Measurements from ENCODE around the gene OR2V1.
"Not testable (repeated sequence)": the region's sequence is repeated elsewhere in the genome, so short reads cannot be mapped to it uniquely, and the experiment has no call there.

Gene OR2V1

GRCh38 chr5:181105391-181106025 is 25.5 kb downstream of the OR2V1 start:
- H3K4me3 ChIP-seq (ENCODE audit: low read depth, low read length) = no peak overlapping the region

GRCh38 chr5:181104606-181105390 is 26.2 kb downstream of the OR2V1 start:
- not testable (repeated sequence) for H3K4me3 ChIP-seq (ENCODE audit: low read depth, low read length)

GRCh38 chr5:181104259-181104568 is 26.8 kb downstream of the OR2V1 start:
- not testable (repeated sequence) for H3K4me3 ChIP-seq (ENCODE audit: low read depth, low read length)

- H3K4me3 ChIP-seq (ENCODE audit: low read depth, low read length) = not testable (repeated sequence)
These were observed 28.9 kb downstream of the OR2V1 start for GRCh38 chr5:181101930-181102674.

GRCh38 chr5:181101030-181101641 is 29.8 kb downstream of the OR2V1 start:
- peak overlapping the region; percentile 13 for H3K4me3 ChIP-seq (ENCODE audit: low read depth, low read length)

- peak overlapping the region; percentile 30 for H3K4me3 ChIP-seq (ENCODE audit: low read depth, low read length)
These were observed 30.7 kb downstream of the OR2V1 start for GRCh38 chr5:181100121-181100875.

- H3K4me3 ChIP-seq (ENCODE audit: low read depth, low read length) = no peak overlapping the region
These were observed 31.3 kb downstream of the OR2V1 start for GRCh38 chr5:181099602-181100086.

- no peak overlapping the region for H3K4me3 ChIP-seq (ENCODE audit: low read depth, low read length)
These were observed 32.0 kb downstream of the OR2V1 start for GRCh38 chr5:181098762-181099601.

GRCh38 chr5:181097759-181098491 is 33.0 kb downstream of the OR2V1 start:
- not testable (repeated sequence) for H3K4me3 ChIP-seq (ENCODE audit: low read depth, low read length)

GRCh38 chr5:181097383-181097753 is 33.6 kb downstream of the OR2V1 start:
- not testable (repeated sequence) for H3K4me3 ChIP-seq (ENCODE audit: low read depth, low read length)

GRCh38 chr5:181096721-181097382 is 34.1 kb downstream of the OR2V1 start:
- H3K4me3 ChIP-seq (ENCODE audit: low read depth, low read length) = not testable (repeated sequence)

GRCh38 chr5:181095162-181095561 is 35.8 kb downstream of the OR2V1 start:
- H3K4me3 ChIP-seq (ENCODE audit: low read depth, low read length) = not testable (repeated sequence)

GRCh38 chr5:181092428-181092827 is 38.5 kb downstream of the OR2V1 start:
- no peak overlapping the region for H3K4me3 ChIP-seq (ENCODE audit: low read depth, low read length)

GRCh38 chr5:181088289-181088688 is 42.7 kb downstream of the OR2V1 start:
- H3K4me3 ChIP-seq (ENCODE audit: low read depth, low read length) = no peak overlapping the region

GRCh38 chr5:181087309-181087708 is 43.7 kb downstream of the OR2V1 start:
- H3K4me3 ChIP-seq (ENCODE audit: low read depth, low read length) = no peak overlapping the region

GRCh38 chr5:181086884-181087205 is 44.1 kb downstream of the OR2V1 start:
- H3K4me3 ChIP-seq (ENCODE audit: low read depth, low read length) = no peak overlapping the region

- H3K4me3 ChIP-seq (ENCODE audit: low read depth, low read length) = no peak overlapping the region
These were observed 44.7 kb downstream of the OR2V1 start for GRCh38 chr5:181086026-181086883.
